Tibial nerve (tissue), 4 donors: ENCODE results near the gene PRRT4.

Source experiments
- CTCF ChIP-seq, 5 experiments: fragments of 200-600 bp in 3 of 5; fragments of 450-650 bp in 2 of 5; sonication (generic) in 3 of 5; IDR thresholded peaks; one replicate each; pipeline ENCODE4 v1.5.1; 2016 to 2019; ENCODE audit warnings: antibody characterized with exemption in 5 of 5, mild to moderate bottlenecking in 3 of 5, moderate library complexity in 2 of 5
- EP300 ChIP-seq, 2 donors: sonication (generic); formaldehyde crosslinking; IDR thresholded peaks; one replicate each; pipeline ENCODE4 v1.6.1; 2017; ENCODE audit warnings: antibody characterized with exemption in 2 of 2, mild to moderate bottlenecking in 1 of 2
- POLR2A ChIP-seq, 2 donors: fragments of 450-650 bp; IDR thresholded peaks; one replicate each; pipeline ENCODE4 v1.6.1; 2017; ENCODE audit warnings: antibody characterized with exemption in 2 of 2, mild to moderate bottlenecking in 2 of 2, moderate library complexity in 2 of 2

GRCh38 chr7:128323459-128324367, 37.8 kb downstream of the PRRT4 start:
- TF ChIP-seq CTCF (IDR thresholded peaks at IDR 0.05), result no peak
- no peak for TF ChIP-seq POLR2A (IDR thresholded peaks at IDR 0.05)
- no peak for TF ChIP-seq EP300 (IDR thresholded peaks at IDR 0.05)
